HG03558 (cell line): ENCODE measurements around the gene OGA.

Source experiments
- ATAC-seq: cut with Tn5 transposase; IDR thresholded peaks from one replicate; pipeline ENCODE4 v1.9.1; 2021; ENCODE audit warnings: moderate number of reproducible peaks; ENCODE audit not compliant: unreplicated experiment; ENCODE audit errors: extremely low read depth

OGA gene

GRCh38 chr10:101818119-101818871 lies at the start of gene OGA:
Gene OGA (minus strand): TSS chr10:101818444. CDS start chr10:101818022, 422 bp downstream.
- ATAC-seq = peak; percentile 58

- ATAC-seq = no peak
These were observed 49.7 kb upstream of the OGA start for GRCh38 chr10:101867931-101868330.

GRCh38 chr10:101859530-101859929 lies 41.3 kb upstream of the OGA start:
- no peak for ATAC-seq

GRCh38 chr10:101858723-101859500 lies 40.7 kb upstream of the OGA start:
- no peak for ATAC-seq

- no peak for ATAC-seq
These were observed 39.7 kb upstream of the OGA start for GRCh38 chr10:101857802-101858476.

- ATAC-seq = no peak
These were observed 38.4 kb upstream of the OGA start for GRCh38 chr10:101856626-101857025.

GRCh38 chr10:101851411-101852116 lies 33.3 kb upstream of the OGA start:
- no peak for ATAC-seq

- ATAC-seq = no peak
These were observed 32.5 kb upstream of the OGA start for GRCh38 chr10:101850749-101851148.

GRCh38 chr10:101848894-101849351 lies 30.7 kb upstream of the OGA start:
- no peak for ATAC-seq

- no peak for ATAC-seq
These were observed 30.2 kb upstream of the OGA start for GRCh38 chr10:101848408-101848807.

- ATAC-seq = no peak
These were observed 27.6 kb upstream of the OGA start for GRCh38 chr10:101845893-101846292.

GRCh38 chr10:101843032-101844021 lies 25.1 kb upstream of the OGA start, which contains the start of gene KCNIP2:
Gene KCNIP2 (minus strand): TSS chr10:101843800. CDS start chr10:101843568, 232 bp downstream.
- no peak for ATAC-seq

- no peak for ATAC-seq
These were observed 23.6 kb upstream of the OGA start for GRCh38 chr10:101841826-101842225.

GRCh38 chr10:101840741-101841453 lies 22.7 kb upstream of the OGA start:
- no peak for ATAC-seq

- ATAC-seq = no peak
These were observed 21.9 kb upstream of the OGA start for GRCh38 chr10:101840102-101840684.

GRCh38 chr10:101839416-101840063 lies 21.3 kb upstream of the OGA start:
- ATAC-seq = no peak

GRCh38 chr10:101839002-101839401 lies 20.8 kb upstream of the OGA start:
- ATAC-seq = no peak
